ENCODE results near the gene GNPDA1. TPM values are rescaled to one million over a fixed set of nuclear protein-coding genes. Genes with fewer than 3 reads are reported as not detected.

The GNPDA1 gene
- polyA plus RNA-seq, 1 donor (not counting 4 experiments of a cell fraction or from before 2014, with no cell fraction given) = 18.0 TPM

DNA sequence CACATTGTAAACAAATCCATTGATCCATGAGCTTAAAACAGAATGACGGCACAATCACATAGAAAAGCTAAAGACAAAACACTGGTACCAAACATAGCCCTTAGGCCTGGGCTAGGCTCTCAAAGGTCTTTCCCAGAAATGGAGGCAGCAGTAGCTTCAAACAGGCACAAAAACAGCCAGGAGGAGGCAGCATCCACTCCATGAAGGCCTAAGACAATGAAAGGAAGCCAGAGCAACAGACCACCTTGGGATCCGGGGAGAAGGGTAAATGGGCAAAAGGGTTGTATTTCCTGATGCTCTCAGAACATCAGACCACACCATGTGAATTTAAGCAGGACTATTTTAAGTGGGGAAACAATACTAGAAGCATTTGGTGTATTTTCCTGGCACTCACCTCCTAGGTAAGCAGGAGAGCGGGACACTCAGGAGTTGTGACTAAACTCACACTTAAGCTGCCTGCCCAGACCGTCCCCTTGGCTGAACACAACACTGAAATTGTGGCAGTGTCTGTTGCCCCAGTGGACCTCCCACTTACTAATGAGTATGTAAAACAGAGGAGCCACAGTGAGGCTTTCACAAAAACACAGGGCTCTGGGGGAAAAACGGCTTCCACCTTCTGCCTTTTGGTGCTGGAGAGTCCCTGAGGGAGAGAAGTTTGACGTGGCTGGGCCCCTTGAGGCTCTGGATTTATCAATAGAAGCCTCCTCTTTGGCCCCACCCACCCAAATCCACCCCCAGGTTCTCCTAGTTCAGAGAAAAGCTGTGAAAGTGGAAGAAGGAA lies 11.9 kb downstream of the GNPDA1 start:
- Histone ChIP-seq H3K4me3 (ENCODE audit: control insufficient read depth in 2 of 3, extremely low read depth in 1 of 3, insufficient read depth in 2 of 3, low read depth in 1 of 3, low read length in 3 of 3) (no peak overlapping the region), H3K4me1 (ENCODE audit: control insufficient read depth, extremely low read depth, insufficient read depth, low read length) (peaks cover 14% of the 10 kb centered on the region), H3K4me2 (ENCODE audit: control insufficient read depth, extremely low read depth, insufficient read depth, low read depth, low read length) (no peak overlapping the region), H3K27me3 (ENCODE audit: control insufficient read depth, extremely low read depth, insufficient read depth, low read length) (no peaks in the 10 kb centered on the region), H3K9ac (ENCODE audit: control insufficient read depth, extremely low read depth, insufficient read depth, low read length) (no peak overlapping the region), H3K27ac (ENCODE audit: control insufficient read depth, insufficient read depth, low read length) (no peak overlapping the region), H3K9me1 (ENCODE audit: control insufficient read depth, extremely low read depth, insufficient read depth, low read length) (no peaks in the 10 kb centered on the region), H3K9me3 (ENCODE audit: control insufficient read depth, low read depth, low read length) (no peaks in the 10 kb centered on the region), H4K20me1 (ENCODE audit: control insufficient read depth, extremely low read depth, insufficient read depth, low read length) (no peaks in the 10 kb centered on the region), H2AFZ (ENCODE audit: control insufficient read depth, low read length) (no peak overlapping the region), H3K79me2 (ENCODE audit: control insufficient read depth, insufficient read depth, low read length) (no peaks in the 10 kb centered on the region), H3K36me3 (ENCODE audit: control insufficient read depth in 2 of 2, extremely low read depth in 1 of 2, insufficient read depth in 2 of 2, low read length in 2 of 2) (peaks cover 4 to 39% of the 10 kb centered on the region in 2 experiments)
- no peak for DNase-seq (ENCODE audit: low read depth, low spot score)
- peak; percentile 17 for FAIRE-seq
- dilution Hi-C loops (cut with MboI; ENCODE audit: extremely low pct_ligation_motif_present, low sequenced_read_pairs) = no loop called here
- TF ChIP-seq, protein P1, sequence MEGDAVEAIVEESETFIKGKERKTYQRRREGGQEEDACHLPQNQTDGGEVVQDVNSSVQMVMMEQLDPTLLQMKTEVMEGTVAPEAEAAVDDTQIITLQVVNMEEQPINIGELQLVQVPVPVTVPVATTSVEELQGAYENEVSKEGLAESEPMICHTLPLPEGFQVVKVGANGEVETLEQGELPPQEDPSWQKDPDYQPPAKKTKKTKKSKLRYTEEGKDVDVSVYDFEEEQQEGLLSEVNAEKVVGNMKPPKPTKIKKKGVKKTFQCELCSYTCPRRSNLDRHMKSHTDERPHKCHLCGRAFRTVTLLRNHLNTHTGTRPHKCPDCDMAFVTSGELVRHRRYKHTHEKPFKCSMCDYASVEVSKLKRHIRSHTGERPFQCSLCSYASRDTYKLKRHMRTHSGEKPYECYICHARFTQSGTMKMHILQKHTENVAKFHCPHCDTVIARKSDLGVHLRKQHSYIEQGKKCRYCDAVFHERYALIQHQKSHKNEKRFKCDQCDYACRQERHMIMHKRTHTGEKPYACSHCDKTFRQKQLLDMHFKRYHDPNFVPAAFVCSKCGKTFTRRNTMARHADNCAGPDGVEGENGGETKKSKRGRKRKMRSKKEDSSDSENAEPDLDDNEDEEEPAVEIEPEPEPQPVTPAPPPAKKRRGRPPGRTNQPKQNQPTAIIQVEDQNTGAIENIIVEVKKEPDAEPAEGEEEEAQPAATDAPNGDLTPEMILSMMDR (optimal IDR thresholded peaks at IDR 0.05 in 1 of 3, IDR thresholded peaks at IDR 0.05 in 1 of 3, conservative IDR thresholded peaks at IDR 0.05 in 1 of 3; ENCODE audit: extremely low read depth in 1 of 3, insufficient read depth in 2 of 3, low read length in 3 of 3) = peak; percentile 33 to 47 (median 44)
- TF ChIP-seq EZH2 (IDR thresholded peaks at IDR 0.05; ENCODE audit: low read length) = no peak

GRCh38 chr5:142000173-142000572 lies 12.7 kb downstream of the GNPDA1 start:
- Histone ChIP-seq H3K27me3 (ENCODE audit: control insufficient read depth, extremely low read depth, insufficient read depth, low read length) (no peaks in the 10 kb centered on the region), H3K4me2 (ENCODE audit: control insufficient read depth, extremely low read depth, insufficient read depth, low read depth, low read length) (no peak overlapping the region), H3K9me3 (ENCODE audit: control insufficient read depth, low read depth, low read length) (no peaks in the 10 kb centered on the region), H3K4me3 (ENCODE audit: control insufficient read depth in 2 of 3, extremely low read depth in 1 of 3, insufficient read depth in 2 of 3, low read depth in 1 of 3, low read length in 3 of 3) (no peak overlapping the region), H3K4me1 (ENCODE audit: control insufficient read depth, extremely low read depth, insufficient read depth, low read length) (peaks cover 14% of the 10 kb centered on the region), H3K79me2 (ENCODE audit: control insufficient read depth, insufficient read depth, low read length) (no peaks in the 10 kb centered on the region), H3K36me3 (ENCODE audit: control insufficient read depth in 2 of 2, extremely low read depth in 1 of 2, insufficient read depth in 2 of 2, low read length in 2 of 2) (peaks cover 6 to 32% of the 10 kb centered on the region in 2 experiments), H3K9me1 (ENCODE audit: control insufficient read depth, extremely low read depth, insufficient read depth, low read length) (no peaks in the 10 kb centered on the region), H3K27ac (ENCODE audit: control insufficient read depth, insufficient read depth, low read length) (no peak overlapping the region), H4K20me1 (ENCODE audit: control insufficient read depth, extremely low read depth, insufficient read depth, low read length) (no peaks in the 10 kb centered on the region), H3K9ac (ENCODE audit: control insufficient read depth, extremely low read depth, insufficient read depth, low read length) (no peak overlapping the region), H2AFZ (ENCODE audit: control insufficient read depth, low read length) (no peak overlapping the region)
- FAIRE-seq (no peak), DNase-seq (ENCODE audit: low read depth, low spot score) (no peak)
- no peak for TF ChIP-seq EZH2 (IDR thresholded peaks at IDR 0.05; ENCODE audit: low read length)
- TF ChIP-seq, protein P1 (optimal IDR thresholded peaks at IDR 0.05 in 1 of 3, IDR thresholded peaks at IDR 0.05 in 1 of 3, conservative IDR thresholded peaks at IDR 0.05 in 1 of 3; ENCODE audit: extremely low read depth in 1 of 3, insufficient read depth in 2 of 3, low read length in 3 of 3) = no peak
- dilution Hi-C loops (cut with MboI; ENCODE audit: extremely low pct_ligation_motif_present, low sequenced_read_pairs) = no loop called here
